OCI-LY3 (cell line): ENCODE data around the gene ITPKB.

Experiments used
- H2AFZ ChIP-seq: fragments of 200-600, 300-600 bp; shearing (Covaris generic); 2 replicates; pipeline ENCODE4 v1.6.0; 2014; ENCODE audit warnings: antibody characterized with exemption, low read depth, low read length
- H3K27ac ChIP-seq: fragments of 200-600, 300-600 bp; sonication (generic); 2 replicates; pipeline ENCODE4 v1.5.1; 2014; ENCODE audit warnings: mild to moderate bottlenecking, low read length, moderate library complexity, mixed read lengths
- H3K27me3 ChIP-seq: fragments of 200-600, 300-600 bp; sonication (generic); 2 replicates; pipeline ENCODE4 v1.6.1; 2014; ENCODE audit warnings: low read depth, low read length, mixed read lengths
- H3K36me3 ChIP-seq: fragments of 200-600, 300-600 bp; sonication (generic); replicated peaks from 2 replicates; pipeline ENCODE3; 2014; ENCODE audit warnings: low read depth, low read length, mixed read lengths
- H3K4me1 ChIP-seq: fragments of 300-600, 200-600 bp; sonication (generic); 2 replicates; pipeline ENCODE4 v1.6.1; 2014; ENCODE audit warnings: low read length, mixed read lengths
- H3K4me2 ChIP-seq: fragments of 200-600, 300-600 bp; sonication (generic); 2 replicates; pipeline ENCODE4 v1.6.1; 2014; ENCODE audit warnings: low read length, mixed read lengths
- H3K4me3 ChIP-seq: fragments of 300-600, 200-600 bp; sonication (generic); 2 replicates; pipeline ENCODE4 v1.5.1; 2014; ENCODE audit warnings: antibody characterized with exemption, mild to moderate bottlenecking, low read length, moderate library complexity
- H3K79me2 ChIP-seq: fragments of 300-600, 200-600 bp; shearing (Covaris generic); 2 replicates; pipeline ENCODE4 v1.6.1; 2014; ENCODE audit warnings: mild to moderate bottlenecking, low read length, mixed read lengths
- H3K9ac ChIP-seq: fragments of 300-600, 200-600 bp; shearing (Covaris generic); 2 replicates; pipeline ENCODE4 v1.6.0; 2014; ENCODE audit warnings: mild to moderate bottlenecking, low read length, moderate library complexity
- H3K9me3 ChIP-seq: fragments of 200-600, 300-600 bp; shearing (Covaris generic); 2 replicates; pipeline ENCODE4 v1.6.1; 2014; ENCODE audit warnings: low read length, mixed read lengths; ENCODE audit not compliant: insufficient read depth
- H4K20me1 ChIP-seq: fragments of 200-600, 300-600 bp; sonication (generic); 2 replicates; pipeline ENCODE4 v1.6.1; 2016; ENCODE audit warnings: low read length, mixed read lengths; ENCODE audit not compliant: insufficient read depth
- EZH2phosphoT487 ChIP-seq: fragments of 200-600 bp; shearing (Covaris generic); IDR thresholded peaks from 2 replicates; pipeline ENCODE4 v1.6.1; 2018; ENCODE audit warnings: antibody characterized with exemption, mixed run types, low read depth
- TF ChIP-seq, protein P1 (sequence below): fragments of 200-600, 300-600 bp; sonication (generic); IDR thresholded peaks from 2 replicates; pipeline ENCODE4 v1.5.1; 2014; ENCODE audit warnings: antibody characterized with exemption, low read length, low read depth

Gene ITPKB

DNA sequence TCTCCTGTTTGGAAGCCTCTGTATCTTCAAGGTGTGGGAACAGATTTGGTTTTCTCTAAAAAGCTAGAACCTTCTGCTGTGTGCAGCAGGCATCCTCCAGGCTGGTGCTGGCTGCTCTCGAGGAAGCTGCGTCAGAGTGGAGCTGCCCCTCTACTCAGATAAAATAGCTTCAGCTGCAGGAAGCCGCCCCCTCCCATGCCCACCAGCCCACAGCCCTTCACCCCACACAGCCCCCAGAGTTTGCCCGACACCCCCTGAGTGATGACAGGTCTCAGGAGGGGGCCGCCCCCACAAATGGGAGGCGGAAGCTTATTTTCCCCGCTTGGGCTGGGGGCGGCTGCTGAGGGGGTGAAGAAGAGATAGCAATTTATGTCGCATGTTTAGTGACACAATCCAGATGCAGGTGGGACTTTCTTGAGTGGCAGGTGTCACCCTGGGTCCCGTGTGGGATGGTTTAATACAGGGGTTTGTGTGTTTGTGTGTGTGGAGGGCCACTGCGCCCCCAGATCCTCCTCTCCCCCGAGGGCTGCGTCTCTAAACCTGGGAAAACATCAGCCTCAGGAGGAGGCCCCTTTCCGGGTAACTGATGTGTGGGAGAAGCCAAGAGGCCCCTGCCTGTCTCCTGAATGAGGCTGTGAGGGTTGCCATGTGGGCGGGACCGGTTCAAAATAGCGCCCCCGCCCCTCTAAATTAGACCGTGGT is 135.1 kb downstream of the ITPKB start:
- Histone ChIP-seq H3K79me2 (no peaks in the 10 kb centered on the region), H3K27me3 (peaks cover 9% of the 10 kb centered on the region), H3K27ac (no peak overlapping the region), H3K36me3 (no peaks in the 10 kb centered on the region), H3K4me2 (no peak overlapping the region), H3K9me3 (no peaks in the 10 kb centered on the region), H4K20me1 (no peaks in the 10 kb centered on the region), H3K4me3 (no peak overlapping the region), H3K9ac (no peak overlapping the region), H3K4me1 (no peaks in the 10 kb centered on the region), H2AFZ (no peak overlapping the region)
- TF ChIP-seq, protein P1, sequence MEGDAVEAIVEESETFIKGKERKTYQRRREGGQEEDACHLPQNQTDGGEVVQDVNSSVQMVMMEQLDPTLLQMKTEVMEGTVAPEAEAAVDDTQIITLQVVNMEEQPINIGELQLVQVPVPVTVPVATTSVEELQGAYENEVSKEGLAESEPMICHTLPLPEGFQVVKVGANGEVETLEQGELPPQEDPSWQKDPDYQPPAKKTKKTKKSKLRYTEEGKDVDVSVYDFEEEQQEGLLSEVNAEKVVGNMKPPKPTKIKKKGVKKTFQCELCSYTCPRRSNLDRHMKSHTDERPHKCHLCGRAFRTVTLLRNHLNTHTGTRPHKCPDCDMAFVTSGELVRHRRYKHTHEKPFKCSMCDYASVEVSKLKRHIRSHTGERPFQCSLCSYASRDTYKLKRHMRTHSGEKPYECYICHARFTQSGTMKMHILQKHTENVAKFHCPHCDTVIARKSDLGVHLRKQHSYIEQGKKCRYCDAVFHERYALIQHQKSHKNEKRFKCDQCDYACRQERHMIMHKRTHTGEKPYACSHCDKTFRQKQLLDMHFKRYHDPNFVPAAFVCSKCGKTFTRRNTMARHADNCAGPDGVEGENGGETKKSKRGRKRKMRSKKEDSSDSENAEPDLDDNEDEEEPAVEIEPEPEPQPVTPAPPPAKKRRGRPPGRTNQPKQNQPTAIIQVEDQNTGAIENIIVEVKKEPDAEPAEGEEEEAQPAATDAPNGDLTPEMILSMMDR, result no peak
- no peak for TF ChIP-seq EZH2phosphoT487

DNA sequence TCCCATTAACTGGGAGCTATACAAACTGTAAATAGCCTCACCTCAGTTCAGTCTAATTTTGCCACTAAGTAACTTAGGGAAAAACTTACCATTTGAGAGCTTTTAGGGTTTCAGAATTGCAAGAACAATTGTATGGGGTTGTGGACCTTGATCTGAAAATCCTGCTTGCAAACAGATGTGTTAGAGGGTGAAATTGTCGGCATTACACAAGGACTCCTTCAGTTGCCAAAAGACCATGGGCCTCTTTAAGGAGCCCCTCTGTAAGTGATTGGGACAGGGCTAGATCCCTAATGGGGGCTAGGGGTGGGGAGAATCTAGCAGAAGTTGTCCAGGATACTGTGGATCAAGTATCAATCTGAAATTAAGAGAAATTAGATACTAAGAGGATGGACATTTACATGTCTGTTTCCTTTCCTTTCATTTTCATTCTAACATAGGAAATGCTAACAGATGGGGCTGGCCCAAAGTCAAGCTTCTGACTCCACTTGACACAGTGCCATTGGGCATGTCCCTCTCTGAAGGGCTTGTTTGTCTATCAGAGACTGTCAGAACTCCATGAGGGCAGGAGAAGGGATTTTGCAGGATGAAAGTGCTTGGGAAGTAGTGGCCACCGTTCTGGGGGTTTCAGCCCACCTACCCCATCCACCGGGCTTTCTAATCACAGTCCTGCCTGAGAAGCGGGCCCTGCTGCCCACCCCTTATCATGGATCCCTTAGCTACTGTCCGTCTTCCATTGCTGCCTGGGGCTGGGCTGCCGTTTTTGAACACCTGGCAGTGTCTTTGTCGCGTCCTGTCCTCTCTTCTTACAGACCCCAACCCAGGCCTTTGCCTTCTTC is 135.8 kb downstream of the ITPKB start:
- Histone ChIP-seq H3K27ac (no peak overlapping the region), H3K79me2 (no peaks in the 10 kb centered on the region), H3K4me2 (no peak overlapping the region), H3K27me3 (peaks cover 16% of the 10 kb centered on the region), H2AFZ (no peak overlapping the region), H3K36me3 (no peaks in the 10 kb centered on the region), H3K9me3 (no peaks in the 10 kb centered on the region), H4K20me1 (no peaks in the 10 kb centered on the region), H3K9ac (no peak overlapping the region), H3K4me3 (no peak overlapping the region), H3K4me1 (no peaks in the 10 kb centered on the region)
- TF ChIP-seq EZH2phosphoT487, result no peak
- TF ChIP-seq, protein P1, result no peak

DNA sequence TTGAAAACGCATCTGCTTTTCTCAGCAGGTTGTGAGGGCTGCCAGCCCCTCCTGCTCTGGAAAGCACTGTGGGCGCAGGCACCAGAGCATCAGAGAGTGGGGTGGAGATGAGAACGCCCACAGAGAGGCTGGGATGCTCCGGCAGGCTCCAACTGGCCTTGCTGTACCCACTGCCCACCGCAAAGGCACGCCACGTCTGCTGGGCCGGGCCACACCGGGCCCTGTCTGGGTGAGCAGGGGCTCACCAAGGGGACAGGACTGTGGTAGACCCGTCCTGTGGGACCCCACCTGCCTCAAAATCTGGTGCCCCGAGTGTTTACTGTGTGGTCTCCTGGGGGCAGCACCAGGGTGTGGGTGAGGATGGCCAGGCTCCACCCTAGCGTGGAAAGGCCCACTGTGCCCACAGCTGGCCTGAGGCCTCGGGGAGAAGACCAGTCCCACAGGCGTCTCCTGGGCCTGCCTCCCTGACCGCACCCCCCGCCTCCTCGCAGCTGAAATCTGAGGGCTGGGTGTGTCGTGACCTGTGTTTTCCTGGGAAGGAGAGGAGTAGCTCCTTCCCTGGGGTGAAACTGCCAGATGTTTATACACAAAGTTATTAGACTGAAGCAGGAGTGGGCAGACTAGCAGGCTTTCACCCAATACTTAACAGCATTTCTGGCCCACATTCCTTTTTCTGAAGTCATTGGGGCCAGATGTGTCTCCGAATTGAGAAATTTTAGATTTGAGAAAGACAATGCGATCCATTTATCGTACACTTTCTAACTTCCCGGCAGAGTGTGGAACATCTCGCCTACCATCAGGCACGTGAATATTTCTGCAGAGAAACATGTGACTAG is 136.7 kb downstream of the ITPKB start:
- H3K4me3 ChIP-seq, result no peak overlapping the region
- TF ChIP-seq EZH2phosphoT487, result no peak
- TF ChIP-seq, protein P1, result no peak
- H3K4me2 ChIP-seq, result no peak overlapping the region
- H3K9me3 ChIP-seq, result no peaks in the 10 kb centered on the region
- H2AFZ ChIP-seq, result no peak overlapping the region
- H3K4me1 ChIP-seq, result no peaks in the 10 kb centered on the region
- H3K27ac ChIP-seq, result no peak overlapping the region
- no peaks in the 10 kb centered on the region for H4K20me1 ChIP-seq
- H3K79me2 ChIP-seq, result no peaks in the 10 kb centered on the region
- H3K36me3 ChIP-seq, result no peaks in the 10 kb centered on the region
- no peak overlapping the region for H3K9ac ChIP-seq
- H3K27me3 ChIP-seq, result peaks cover 23% of the 10 kb centered on the region

GRCh38 chr1:226601456-226601855 is 137.6 kb downstream of the ITPKB start:
- H3K9me3 ChIP-seq, result no peaks in the 10 kb centered on the region
- no peak overlapping the region for H3K27ac ChIP-seq
- peaks cover 23% of the 10 kb centered on the region for H3K27me3 ChIP-seq
- no peak overlapping the region for H2AFZ ChIP-seq
- no peaks in the 10 kb centered on the region for H3K4me1 ChIP-seq
- no peaks in the 10 kb centered on the region for H3K79me2 ChIP-seq
- TF ChIP-seq, protein P1, result no peak
- TF ChIP-seq EZH2phosphoT487, result no peak
- H3K4me3 ChIP-seq, result no peak overlapping the region
- no peaks in the 10 kb centered on the region for H3K36me3 ChIP-seq
- H3K4me2 ChIP-seq, result no peak overlapping the region
- no peaks in the 10 kb centered on the region for H4K20me1 ChIP-seq
- no peak overlapping the region for H3K9ac ChIP-seq
